ENCODE measurements around the gene TAS2R1.

DNA sequence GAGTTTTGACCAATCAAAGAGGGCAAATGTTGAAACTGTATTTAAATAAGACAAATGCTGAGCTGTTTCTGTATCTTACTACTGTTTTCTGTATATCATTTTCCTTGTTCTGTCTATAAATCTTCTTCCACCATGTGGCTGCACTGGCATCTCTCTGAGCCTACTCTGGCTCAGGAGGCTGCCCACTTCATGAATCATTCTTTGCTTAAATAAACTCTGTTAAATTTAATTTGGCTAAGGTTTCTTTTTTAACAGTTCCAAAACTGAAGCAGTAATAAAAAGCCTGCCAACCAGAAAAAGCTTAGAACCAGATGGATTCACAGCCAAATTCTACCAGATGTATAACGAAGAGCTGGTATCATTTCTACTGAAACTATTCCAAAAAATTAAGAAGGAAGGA lies 40.2 kb upstream of the TAS2R1 start:
- TF ChIP-seq, protein P1, sequence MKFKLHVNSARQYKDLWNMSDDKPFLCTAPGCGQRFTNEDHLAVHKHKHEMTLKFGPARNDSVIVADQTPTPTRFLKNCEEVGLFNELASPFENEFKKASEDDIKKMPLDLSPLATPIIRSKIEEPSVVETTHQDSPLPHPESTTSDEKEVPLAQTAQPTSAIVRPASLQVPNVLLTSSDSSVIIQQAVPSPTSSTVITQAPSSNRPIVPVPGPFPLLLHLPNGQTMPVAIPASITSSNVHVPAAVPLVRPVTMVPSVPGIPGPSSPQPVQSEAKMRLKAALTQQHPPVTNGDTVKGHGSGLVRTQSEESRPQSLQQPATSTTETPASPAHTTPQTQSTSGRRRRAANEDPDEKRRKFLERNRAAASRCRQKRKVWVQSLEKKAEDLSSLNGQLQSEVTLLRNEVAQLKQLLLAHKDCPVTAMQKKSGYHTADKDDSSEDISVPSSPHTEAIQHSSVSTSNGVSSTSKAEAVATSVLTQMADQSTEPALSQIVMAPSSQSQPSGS (IDR thresholded peaks at IDR 0.05; ENCODE audit: low read length), result no peak
- TF ChIP-seq KDM1A (IDR thresholded peaks at IDR 0.05; ENCODE audit: borderline replicate concordance), result no peak
- TF ChIP-seq CBFB (IDR thresholded peaks at IDR 0.05; ENCODE audit: low read depth), result no peak
